ENCODE results near the gene SCMH1. TPM values are rescaled to one million over a fixed set of nuclear protein-coding genes. Genes with fewer than 3 reads are reported as not detected.

The SCMH1 gene
- total RNA-seq, 1 donor from 2014 or later, result 5.0 TPM

- H3K4me3 ChIP-seq (ENCODE audit: low read depth, low read length), result peak overlapping the region; percentile 70
- TF ChIP-seq CTCF (IDR thresholded peaks at IDR 0.05; ENCODE audit: insufficient read depth, low read length, severe bottlenecking), result no peak
- FAIRE-seq, result no peak
- no peak for DNase-seq (ENCODE audit: low read depth)
- no peaks in the 10 kb centered on the region for H3K36me3 ChIP-seq (ENCODE audit: control insufficient read depth, insufficient read depth, low read length)
- no peaks in the 10 kb centered on the region for H3K27me3 ChIP-seq (ENCODE audit: control insufficient read depth, insufficient read depth, low read length)
Measured at GRCh38 chr1:40978886-40979240, 263.2 kb downstream of the SCMH1 start.

DNA sequence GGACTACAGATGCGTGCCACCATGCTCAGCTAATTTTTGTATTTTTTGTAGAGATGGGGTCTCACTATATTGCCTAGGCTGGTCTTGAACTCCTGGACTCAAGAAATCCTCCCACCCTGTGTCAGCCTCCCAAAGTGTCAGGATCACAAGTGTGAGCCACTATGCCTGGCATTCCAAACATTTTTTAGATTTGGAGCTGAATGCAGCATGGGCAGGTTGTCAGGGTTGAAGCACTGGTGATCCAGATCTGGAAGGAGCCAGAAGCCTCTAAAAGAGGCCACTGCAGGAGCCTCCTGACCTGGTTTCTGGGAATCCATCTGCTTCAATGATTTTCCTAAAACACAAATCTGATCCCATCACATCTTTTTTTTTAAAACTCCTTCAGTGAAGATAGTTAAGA lies 264.4 kb downstream of the SCMH1 start:
- no peak overlapping the region for H3K4me3 ChIP-seq (ENCODE audit: low read depth, low read length)
- no peaks in the 10 kb centered on the region for H3K27me3 ChIP-seq (ENCODE audit: control insufficient read depth, insufficient read depth, low read length)
- no peaks in the 10 kb centered on the region for H3K36me3 ChIP-seq (ENCODE audit: control insufficient read depth, insufficient read depth, low read length)
- FAIRE-seq (no peak), DNase-seq (ENCODE audit: low read depth) (no peak)
- no peak for TF ChIP-seq CTCF (IDR thresholded peaks at IDR 0.05; ENCODE audit: insufficient read depth, low read length, severe bottlenecking)

Other genes starting within 250 kb of the SCMH1 start
- gene SLFNL1, start 220.6 kb downstream of the SCMH1 start, total RNA-seq, result under 0.01 and 0.26 TPM in 2 replicates
- 0.26 TPM in 1 of 2 replicates, not detected in the other for gene FOXO6, start 119.1 kb upstream of the SCMH1 start, total RNA-seq
- 1.6 and 13.3 TPM in 2 replicates for gene EDN2, start 242.4 kb upstream of the SCMH1 start, total RNA-seq